ENCODE results near the gene CASS4.

DNA sequence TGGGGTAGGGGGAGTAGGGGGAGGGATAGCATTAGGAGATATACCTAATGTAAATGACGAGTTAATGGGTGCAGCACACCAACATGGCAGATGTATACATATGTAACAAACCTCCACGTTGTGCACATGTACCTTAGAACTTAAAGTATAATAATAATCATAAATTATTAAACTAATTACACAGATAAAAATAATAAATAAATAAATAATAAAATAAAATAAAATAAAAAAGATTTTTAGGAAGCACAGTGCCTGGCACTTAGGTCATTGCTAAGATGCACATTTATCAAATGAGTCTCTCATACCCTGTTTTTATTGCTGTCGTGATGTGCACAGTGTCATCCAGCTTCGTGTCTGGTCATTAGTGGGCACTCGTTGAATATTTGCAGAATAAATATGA is 37.4 kb downstream of the CASS4 start:
- TF ChIP-seq CTCF (IDR thresholded peaks at IDR 0.05) = no peak
- TF ChIP-seq ZFX (IDR thresholded peaks at IDR 0.05; ENCODE audit: borderline replicate concordance) = no peak

All from 22Rv1 (cell line).